Gastroesophageal sphincter (tissue), 3 donors: ENCODE measurements around the gene TOM1L2.

ENCODE experiments used
- EP300 ChIP-seq: sonication (generic); formaldehyde crosslinking; IDR thresholded peaks from one replicate; pipeline ENCODE4 v1.6.1; 2017; ENCODE audit warnings: antibody characterized with exemption, mild to moderate bottlenecking
- POLR2A ChIP-seq, 2 donors: fragments of 450-650 bp; IDR thresholded peaks; one replicate each; pipeline ENCODE4 v1.6.1; 2017; ENCODE audit warnings: antibody characterized with exemption in 2 of 2, mild to moderate bottlenecking in 2 of 2, moderate library complexity in 1 of 2
- POLR2AphosphoS5 ChIP-seq: sonication (generic); formaldehyde crosslinking; IDR thresholded peaks from one replicate; pipeline ENCODE4 v1.6.1; 2017; ENCODE audit warnings: antibody characterized with exemption
- TF ChIP-seq, protein P1 (sequence below), 4 experiments: fragments of 200-600 bp in 2 of 4; fragments of 450-650 bp in 2 of 4; sonication (generic) in 1 of 4; IDR thresholded peaks; one replicate each; pipeline ENCODE4 v1.5.1; 2017 to 2019; ENCODE audit warnings: antibody characterized with exemption in 4 of 4, mild to moderate bottlenecking in 2 of 4, moderate library complexity in 2 of 4

DNA sequence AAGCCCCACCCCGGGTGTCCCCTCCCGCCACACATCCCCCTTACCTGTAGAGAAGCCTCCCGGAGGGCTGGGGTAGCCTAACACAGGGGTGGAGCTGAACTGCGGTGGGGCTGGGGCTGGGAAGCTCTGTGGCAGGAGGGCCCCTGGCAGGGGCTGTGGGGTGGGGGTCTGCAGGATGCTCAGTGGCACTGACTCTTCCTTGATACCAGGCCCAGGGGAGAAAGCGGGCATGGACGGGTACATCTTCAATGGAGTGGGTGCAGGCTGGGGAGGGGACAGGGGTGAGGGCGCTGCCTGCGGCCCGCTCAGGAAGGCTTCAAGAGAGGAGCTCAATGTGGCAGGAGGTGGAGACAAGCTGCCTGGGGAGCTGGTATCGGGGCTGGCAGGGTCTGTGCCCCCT, 152.2 kb downstream of the TOM1L2 start:
- TF ChIP-seq, protein P1, sequence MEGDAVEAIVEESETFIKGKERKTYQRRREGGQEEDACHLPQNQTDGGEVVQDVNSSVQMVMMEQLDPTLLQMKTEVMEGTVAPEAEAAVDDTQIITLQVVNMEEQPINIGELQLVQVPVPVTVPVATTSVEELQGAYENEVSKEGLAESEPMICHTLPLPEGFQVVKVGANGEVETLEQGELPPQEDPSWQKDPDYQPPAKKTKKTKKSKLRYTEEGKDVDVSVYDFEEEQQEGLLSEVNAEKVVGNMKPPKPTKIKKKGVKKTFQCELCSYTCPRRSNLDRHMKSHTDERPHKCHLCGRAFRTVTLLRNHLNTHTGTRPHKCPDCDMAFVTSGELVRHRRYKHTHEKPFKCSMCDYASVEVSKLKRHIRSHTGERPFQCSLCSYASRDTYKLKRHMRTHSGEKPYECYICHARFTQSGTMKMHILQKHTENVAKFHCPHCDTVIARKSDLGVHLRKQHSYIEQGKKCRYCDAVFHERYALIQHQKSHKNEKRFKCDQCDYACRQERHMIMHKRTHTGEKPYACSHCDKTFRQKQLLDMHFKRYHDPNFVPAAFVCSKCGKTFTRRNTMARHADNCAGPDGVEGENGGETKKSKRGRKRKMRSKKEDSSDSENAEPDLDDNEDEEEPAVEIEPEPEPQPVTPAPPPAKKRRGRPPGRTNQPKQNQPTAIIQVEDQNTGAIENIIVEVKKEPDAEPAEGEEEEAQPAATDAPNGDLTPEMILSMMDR (IDR thresholded peaks at IDR 0.05), result no peak
- TF ChIP-seq POLR2A (IDR thresholded peaks at IDR 0.05) (no peak), POLR2AphosphoS5 (no peak), EP300 (no peak)
